Breast epithelium (tissue), 4 donors: ENCODE results near the gene ETNK1. TPM values are rescaled to one million over a fixed set of nuclear protein-coding genes. Genes with fewer than 3 reads are reported as not detected.

Source experiments
- DNase-seq, 2 donors: peaks; one replicate each; pipeline ENCODE4 v3.0.0-alpha.2; 2019; ENCODE audit warnings: low spot score in 2 of 2
- H3K27ac ChIP-seq, 2 donors: fragments of 200-600 bp; sonication (generic) in 1 of 2; one replicate each; pipeline ENCODE4 v1.5.1; 2016 to 2019; ENCODE audit warnings: mild to moderate bottlenecking in 1 of 2
- H3K27me3 ChIP-seq, 2 donors: fragments of 200-600 bp; sonication (generic) in 1 of 2; one replicate each; pipeline versions ENCODE4 v1.5.1 to v1.6.0; 2017 to 2019; ENCODE audit warnings: control low read depth in 1 of 2, mild to moderate bottlenecking in 1 of 2
- H3K36me3 ChIP-seq: fragments of 200-600 bp; one replicate; pipeline ENCODE4 v1.5.1; 2019
- H3K4me1 ChIP-seq, 2 donors: fragments of 200-600 bp; sonication (generic); one replicate each; pipeline ENCODE4 v1.5.1; 2016 to 2019; ENCODE audit warnings: control low read depth in 1 of 2
- H3K4me3 ChIP-seq, 3 donors: fragments of 200-600 bp; sonication (generic); 1 replicate in 2 of 3; 2 replicates in 1 of 3; pipeline ENCODE4 v1.5.1; 2016 to 2019; ENCODE audit warnings: mild to moderate bottlenecking in 3 of 3, moderate library complexity in 2 of 3
- H3K9me3 ChIP-seq, 2 donors: fragments of 200-600 bp; sonication (generic) in 1 of 2; one replicate each; pipeline ENCODE4 v1.5.1; 2016 to 2019; ENCODE audit warnings: control low read depth in 1 of 2
- CTCF ChIP-seq, 3 donors: fragments of 450-650 bp; IDR thresholded peaks; one replicate each; pipeline ENCODE4 v1.5.1; 2016 to 2017; ENCODE audit warnings: antibody characterized with exemption in 3 of 3, mild to moderate bottlenecking in 3 of 3, moderate library complexity in 3 of 3
- POLR2A ChIP-seq: fragments of 450-650 bp; IDR thresholded peaks from one replicate; pipeline ENCODE4 v1.6.1; 2016; ENCODE audit warnings: antibody characterized with exemption, mild to moderate bottlenecking, moderate library complexity
- POLR2AphosphoS5 ChIP-seq, 3 donors: sonication (generic); formaldehyde crosslinking; IDR thresholded peaks; one replicate each; pipeline ENCODE4 v1.6.1; 2017; ENCODE audit warnings: antibody characterized with exemption in 3 of 3
- intact Hi-C: fragments of 100-400 bp; cut with DNase I; formaldehyde crosslinking; loops from one replicate; pipeline ENCODE4 v1.15.1; 2023; ENCODE audit warnings: low total_unique reads
- total RNA-seq, 3 donors: library from RNA; depleted of rRNA; stranded (reverse); fragments of >200 nt; gene quantifications; one replicate each; pipeline ENCODE4 v1.1.0, GENCODE V29; 2016

The ETNK1 gene
- total RNA-seq, 3 donors from 2014 or later = 26.2 to 67.0 (median 44.6) TPM

DNA sequence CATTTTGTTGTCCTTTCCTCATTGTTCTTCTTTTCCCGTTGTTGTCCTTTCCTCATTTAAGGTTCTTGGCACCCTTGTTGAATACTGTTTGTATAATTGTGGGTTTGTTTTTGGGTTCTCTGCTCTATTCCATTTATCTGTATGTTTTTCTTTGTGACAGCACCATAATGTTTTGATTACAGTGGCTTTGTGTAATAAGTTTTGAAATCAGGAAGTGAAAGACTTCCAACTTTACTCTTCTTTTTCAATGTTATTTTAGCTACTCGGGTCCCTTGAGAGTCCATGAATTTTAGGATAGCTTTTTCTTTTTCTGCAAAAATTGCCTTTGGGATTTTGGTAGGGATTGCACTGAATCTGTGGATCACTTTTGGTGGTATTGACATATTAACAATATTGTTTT, 28.1 kb downstream of the ETNK1 start:
- no peak overlapping the region for H3K4me3 ChIP-seq
- no peaks in the 10 kb centered on the region for H3K4me1 ChIP-seq
- H3K9me3 ChIP-seq = no peaks in the 10 kb centered on the region
- intact Hi-C loops = no loop called here
- H3K27ac ChIP-seq = peak overlapping the region in 1 of 2 donors; percentile 8
- no peak for TF ChIP-seq POLR2A
- TF ChIP-seq POLR2AphosphoS5 (IDR thresholded peaks at IDR 0.05) = no peak
- no peak for TF ChIP-seq CTCF (IDR thresholded peaks at IDR 0.05)
- no peak for DNase-seq
- no peaks in the 10 kb centered on the region for H3K27me3 ChIP-seq
- no peaks in the 10 kb centered on the region for H3K36me3 ChIP-seq

DNA sequence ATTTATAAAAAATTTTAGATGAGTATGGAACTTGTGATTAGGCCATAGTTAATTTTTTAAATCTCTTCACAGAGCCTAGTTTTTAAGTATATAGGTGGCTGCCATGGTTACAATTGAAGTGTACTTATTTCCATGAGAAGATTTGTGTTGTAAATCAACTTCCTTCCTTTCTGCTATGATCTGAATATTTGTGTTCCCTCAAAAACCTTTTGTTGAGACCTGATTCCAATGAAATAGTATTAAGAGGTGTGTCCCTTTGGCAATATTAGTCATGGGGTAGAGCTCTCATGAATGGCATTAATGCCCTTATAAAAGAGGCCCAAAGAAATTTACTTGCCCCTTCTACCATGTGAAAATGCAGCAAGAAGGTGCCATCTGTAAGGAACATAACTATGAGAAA, 28.8 kb downstream of the ETNK1 start:
- intact Hi-C loops = no loop called here

DNA sequence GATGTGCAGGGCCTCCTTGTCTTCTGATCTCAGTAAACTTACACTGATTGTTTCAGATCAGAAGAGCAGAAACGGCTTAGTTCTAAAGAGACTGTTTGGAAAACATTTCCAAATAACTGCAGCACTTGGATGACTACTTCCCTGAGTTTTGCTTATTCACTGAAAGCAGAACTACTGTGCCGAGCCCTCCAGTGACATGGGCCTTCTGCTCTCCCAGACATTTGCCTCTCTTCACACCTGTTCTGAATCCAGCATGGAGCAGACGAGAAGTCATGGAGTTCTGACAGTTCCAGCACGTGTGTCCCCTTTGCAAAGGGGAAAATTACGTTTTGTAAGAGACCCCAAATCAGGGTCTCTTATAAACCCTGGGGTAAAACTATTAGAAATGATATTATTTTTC, 31.4 kb downstream of the ETNK1 start:
- H3K4me3 ChIP-seq = no peak overlapping the region
- H3K4me1 ChIP-seq = no peaks in the 10 kb centered on the region
- no peaks in the 10 kb centered on the region for H3K27me3 ChIP-seq
- H3K36me3 ChIP-seq = no peaks in the 10 kb centered on the region
- no peak overlapping the region for H3K27ac ChIP-seq
- no peak for DNase-seq
- TF ChIP-seq POLR2AphosphoS5 (IDR thresholded peaks at IDR 0.05) (no peak), POLR2A (no peak), CTCF (IDR thresholded peaks at IDR 0.05) (no peak)
- H3K9me3 ChIP-seq = no peaks in the 10 kb centered on the region
- intact Hi-C loops = no loop called here

More for the DNA sequence above, 28.8 kb downstream of the ETNK1 start:
- Histone ChIP-seq H3K9me3 (no peaks in the 10 kb centered on the region), H3K36me3 (no peaks in the 10 kb centered on the region), H3K4me3 (no peak overlapping the region), H3K4me1 (no peaks in the 10 kb centered on the region), H3K27me3 (no peaks in the 10 kb centered on the region), H3K27ac (no peak overlapping the region)
- TF ChIP-seq POLR2A = no peak
- TF ChIP-seq POLR2AphosphoS5 (IDR thresholded peaks at IDR 0.05) = no peak
- no peak for TF ChIP-seq CTCF (IDR thresholded peaks at IDR 0.05)
- DNase-seq = no peak

- no peaks in the 10 kb centered on the region for H3K36me3 ChIP-seq
- no peak for DNase-seq
- no peaks in the 10 kb centered on the region for H3K4me1 ChIP-seq
- no peak for TF ChIP-seq POLR2AphosphoS5 (IDR thresholded peaks at IDR 0.05)
- no peak for TF ChIP-seq POLR2A
- TF ChIP-seq CTCF (IDR thresholded peaks at IDR 0.05) = no peak
- H3K4me3 ChIP-seq = no peak overlapping the region
- H3K9me3 ChIP-seq = no peaks in the 10 kb centered on the region
- H3K27ac ChIP-seq = no peak overlapping the region
- intact Hi-C loops = no loop called here
- H3K27me3 ChIP-seq = no peaks in the 10 kb centered on the region
These were observed 31.9 kb downstream of the ETNK1 start for GRCh38 chr12:22656831-22657230.

DNA sequence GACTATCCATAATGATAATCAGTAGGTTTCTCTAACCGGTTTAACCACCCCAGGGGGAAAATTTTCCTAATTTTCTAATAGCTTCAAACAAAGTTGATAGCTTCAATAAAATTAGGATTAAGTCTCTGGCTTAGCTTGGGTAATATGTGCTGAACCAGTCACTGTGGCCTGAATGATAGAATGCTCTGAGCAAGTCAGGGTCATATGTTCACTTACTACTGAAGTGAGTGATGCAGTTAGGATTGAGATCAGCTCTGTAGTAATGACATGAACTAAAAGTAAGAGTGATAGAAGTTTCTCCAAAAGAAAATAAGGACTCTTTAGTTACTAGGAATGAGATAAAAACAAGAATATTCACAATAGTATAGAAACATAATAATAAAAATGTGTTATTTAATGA, 32.6 kb downstream of the ETNK1 start:
- Histone ChIP-seq H3K9me3 (no peaks in the 10 kb centered on the region), H3K27me3 (no peaks in the 10 kb centered on the region), H3K36me3 (no peaks in the 10 kb centered on the region), H3K4me3 (no peak overlapping the region), H3K27ac (no peak overlapping the region), H3K4me1 (no peaks in the 10 kb centered on the region)
- TF ChIP-seq CTCF (IDR thresholded peaks at IDR 0.05) = no peak
- TF ChIP-seq POLR2AphosphoS5 (IDR thresholded peaks at IDR 0.05) = no peak
- no peak for TF ChIP-seq POLR2A
- no peak for DNase-seq
- intact Hi-C loops = no loop called here
